GM23338 (cell line): ENCODE results near the gene PPP4C. TPM values are rescaled to one million over a fixed set of nuclear protein-coding genes. Genes with fewer than 3 reads are reported as not detected.

Source experiments
- polyA plus RNA-seq: library from polyadenylated mRNA; unstranded; fragments of >200 nt; fragmentation: Nextera tagmentation; extraction: Ambion mirVana; gene quantifications from 2 replicates; pipeline ENCODE4 v1.2.1, GENCODE V29; 2016
- total RNA-seq: library from RNA; depleted of rRNA; stranded (reverse); fragments of >200 nt; shearing (Covaris generic); gene quantifications from 2 replicates; pipeline ENCODE4 v1.2.3, GENCODE V29; 2014; rRNA removed

The PPP4C gene
- total and polyA plus RNA-seq, 2 experiments from 2014 or later, result 120 to 170 TPM

Other genes starting within 250 kb of the PPP4C start
- gene CDIPT, start 212.8 kb upstream of the PPP4C start, total RNA-seq, result 60.0 and 78.1 TPM in 2 replicates
- 35.7 and 36.2 TPM in 2 replicates for gene CDIPT, start 212.8 kb upstream of the PPP4C start, polyA plus RNA-seq
- gene SEZ6L2, start 176.4 kb upstream of the PPP4C start, total RNA-seq, result 55.8 and 71.9 TPM in 2 replicates
- gene SEZ6L2, start 176.4 kb upstream of the PPP4C start, polyA plus RNA-seq, result 17.8 and 18.0 TPM in 2 replicates
- 11.3 and 20.6 TPM in 2 replicates for gene ASPHD1, start 175.5 kb upstream of the PPP4C start, total RNA-seq
- gene ASPHD1, start 175.5 kb upstream of the PPP4C start, polyA plus RNA-seq, result 12.4 and 15.5 TPM in 2 replicates
- gene KCTD13, start 149.8 kb upstream of the PPP4C start, total RNA-seq, result 8.9 and 12.2 TPM in 2 replicates
- gene KCTD13, start 149.8 kb upstream of the PPP4C start, polyA plus RNA-seq, result 8.7 and 10.1 TPM in 2 replicates
- gene TMEM219, start 113.9 kb upstream of the PPP4C start, total RNA-seq, result 39.2 and 50.0 TPM in 2 replicates
- gene TMEM219, start 113.9 kb upstream of the PPP4C start, polyA plus RNA-seq, result 81.5 and 82.3 TPM in 2 replicates
- gene TAOK2, start 102.1 kb upstream of the PPP4C start, total RNA-seq, result 36.5 and 45.2 TPM in 2 replicates
- gene TAOK2, start 102.1 kb upstream of the PPP4C start, polyA plus RNA-seq, result 8.8 and 10.1 TPM in 2 replicates
- 10.4 and 13.4 TPM in 2 replicates for gene HIRIP3, start 80.4 kb upstream of the PPP4C start, total RNA-seq
- gene HIRIP3, start 80.4 kb upstream of the PPP4C start, polyA plus RNA-seq, result 18.5 and 19.1 TPM in 2 replicates
- gene INO80E, start 79.8 kb upstream of the PPP4C start, total RNA-seq, result 71.0 and 92.8 TPM in 2 replicates
- gene INO80E, start 79.8 kb upstream of the PPP4C start, polyA plus RNA-seq, result 66.0 and 66.2 TPM in 2 replicates
- gene DOC2A, start 65.0 kb upstream of the PPP4C start, total RNA-seq, result 7.5 and 10.0 TPM in 2 replicates
- 9.8 and 10.4 TPM in 2 replicates for gene DOC2A, start 65.0 kb upstream of the PPP4C start, polyA plus RNA-seq
- not detected in 2 replicates for gene C16orf92, start 52.8 kb upstream of the PPP4C start, total RNA-seq
- 0.34 and 0.56 TPM in 2 replicates for gene C16orf92, start 52.8 kb upstream of the PPP4C start, polyA plus RNA-seq
- gene TLCD3B, start 44.7 kb upstream of the PPP4C start, total RNA-seq, result 28.2 and 37.4 TPM in 2 replicates
- 14.2 and 16.3 TPM in 2 replicates for gene TLCD3B, start 44.7 kb upstream of the PPP4C start, polyA plus RNA-seq
- gene ALDOA, start 10.2 kb upstream of the PPP4C start, total RNA-seq, result 1,113 and 1,306 TPM in 2 replicates
- gene ALDOA, start 10.2 kb upstream of the PPP4C start, polyA plus RNA-seq, result 1,054 and 1,067 TPM in 2 replicates
- gene TBX6, start 15.9 kb downstream of the PPP4C start, total RNA-seq, result 1.1 and 2.3 TPM in 2 replicates
- gene TBX6, start 15.9 kb downstream of the PPP4C start, polyA plus RNA-seq, result 1.9 and 2.4 TPM in 2 replicates
- gene YPEL3, start 20.2 kb downstream of the PPP4C start, total RNA-seq, result 21.8 and 27.8 TPM in 2 replicates
- 81.7 and 86.1 TPM in 2 replicates for gene YPEL3, start 20.2 kb downstream of the PPP4C start, polyA plus RNA-seq
- gene GDPD3, start 37.5 kb downstream of the PPP4C start, total RNA-seq, result 0.94 TPM in 1 of 2 replicates, not detected in the other
- gene GDPD3, start 37.5 kb downstream of the PPP4C start, polyA plus RNA-seq, result 1.1 and 1.4 TPM in 2 replicates
- gene MAPK3, start 47.2 kb downstream of the PPP4C start, total RNA-seq, result 14.5 and 22.4 TPM in 2 replicates
- 17.9 and 19.7 TPM in 2 replicates for gene MAPK3, start 47.2 kb downstream of the PPP4C start, polyA plus RNA-seq
- gene CORO1A, start 107.6 kb downstream of the PPP4C start, total RNA-seq, result 17.9 and 23.5 TPM in 2 replicates
- gene CORO1A, start 107.6 kb downstream of the PPP4C start, polyA plus RNA-seq, result 10.2 and 13.8 TPM in 2 replicates
- 335 and 350 TPM in 2 replicates for gene BOLA2B, start 117.7 kb downstream of the PPP4C start, total RNA-seq
- gene BOLA2B, start 117.7 kb downstream of the PPP4C start, polyA plus RNA-seq, result 659 and 682 TPM in 2 replicates
- gene SLX1A, start 117.9 kb downstream of the PPP4C start, total RNA-seq, result 27.3 and 29.5 TPM in 2 replicates
- 97.5 and 112 TPM in 2 replicates for gene SLX1A, start 117.9 kb downstream of the PPP4C start, polyA plus RNA-seq
- 2.8 and 11.2 TPM in 2 replicates for gene SULT1A3, start 123.3 kb downstream of the PPP4C start, total RNA-seq
- 17.4 and 19.5 TPM in 2 replicates for gene SULT1A3, start 123.3 kb downstream of the PPP4C start, polyA plus RNA-seq
- 2.2 and 7.6 TPM in 2 replicates for gene NPIPB13, start 172.5 kb downstream of the PPP4C start, total RNA-seq
- gene NPIPB13, start 172.5 kb downstream of the PPP4C start, polyA plus RNA-seq, result 5.7 and 7.5 TPM in 2 replicates